Measurements from ENCODE around the gene ADD1.
A peak's percentile ranks its signal among the peaks of the same experiment; 100 is the strongest.
"Not testable (repeated sequence)": the region's sequence is repeated elsewhere in the genome, so short reads cannot be mapped to it uniquely, and the experiment has no call there.

Gene ADD1

GRCh38 chr4:2937986-2938385 lies 94.3 kb downstream of the ADD1 start:
- DNase-seq = no peak

DNA sequence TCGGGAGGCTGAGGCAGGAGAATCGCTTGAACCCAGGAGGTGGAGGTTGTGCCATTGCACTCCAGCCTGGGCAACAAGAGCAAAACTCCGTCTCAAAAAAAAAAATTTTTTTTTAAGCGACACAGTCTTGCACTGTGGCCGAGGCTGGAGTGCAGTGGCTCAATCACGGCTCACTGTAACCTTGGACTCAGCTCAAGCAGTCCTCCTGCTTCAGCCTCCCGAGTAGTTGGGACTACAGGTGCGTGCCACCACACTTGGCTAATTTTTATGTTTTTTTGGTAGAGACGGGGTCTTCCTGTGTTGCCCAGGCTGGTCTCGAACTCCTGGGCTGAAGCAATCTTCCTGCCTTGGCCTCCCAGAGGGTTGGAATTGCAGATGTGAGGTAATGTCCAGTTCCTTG lies 94.8 kb downstream of the ADD1 start:
- not testable (repeated sequence) for DNase-seq

DNA sequence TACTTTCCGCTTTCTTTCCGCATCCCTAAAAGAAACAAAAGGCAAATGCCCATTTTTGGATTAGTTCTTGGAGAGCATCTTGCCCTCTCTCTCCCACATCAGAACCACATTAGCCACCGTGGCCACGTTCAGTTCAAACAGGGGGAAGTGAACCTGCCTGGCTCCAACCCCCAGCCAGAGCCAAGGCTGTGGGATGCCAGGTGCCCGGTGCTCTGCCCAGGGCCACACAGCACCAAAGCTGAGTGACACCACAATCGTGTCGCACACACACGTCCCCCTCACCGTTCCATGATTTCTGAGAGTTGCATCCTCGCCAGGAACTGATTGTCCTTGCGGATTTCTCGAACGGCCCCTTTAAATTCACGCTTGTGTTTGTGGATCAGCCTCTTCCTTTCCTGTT lies 95.3 kb downstream of the ADD1 start:
- no peak for DNase-seq

DNA sequence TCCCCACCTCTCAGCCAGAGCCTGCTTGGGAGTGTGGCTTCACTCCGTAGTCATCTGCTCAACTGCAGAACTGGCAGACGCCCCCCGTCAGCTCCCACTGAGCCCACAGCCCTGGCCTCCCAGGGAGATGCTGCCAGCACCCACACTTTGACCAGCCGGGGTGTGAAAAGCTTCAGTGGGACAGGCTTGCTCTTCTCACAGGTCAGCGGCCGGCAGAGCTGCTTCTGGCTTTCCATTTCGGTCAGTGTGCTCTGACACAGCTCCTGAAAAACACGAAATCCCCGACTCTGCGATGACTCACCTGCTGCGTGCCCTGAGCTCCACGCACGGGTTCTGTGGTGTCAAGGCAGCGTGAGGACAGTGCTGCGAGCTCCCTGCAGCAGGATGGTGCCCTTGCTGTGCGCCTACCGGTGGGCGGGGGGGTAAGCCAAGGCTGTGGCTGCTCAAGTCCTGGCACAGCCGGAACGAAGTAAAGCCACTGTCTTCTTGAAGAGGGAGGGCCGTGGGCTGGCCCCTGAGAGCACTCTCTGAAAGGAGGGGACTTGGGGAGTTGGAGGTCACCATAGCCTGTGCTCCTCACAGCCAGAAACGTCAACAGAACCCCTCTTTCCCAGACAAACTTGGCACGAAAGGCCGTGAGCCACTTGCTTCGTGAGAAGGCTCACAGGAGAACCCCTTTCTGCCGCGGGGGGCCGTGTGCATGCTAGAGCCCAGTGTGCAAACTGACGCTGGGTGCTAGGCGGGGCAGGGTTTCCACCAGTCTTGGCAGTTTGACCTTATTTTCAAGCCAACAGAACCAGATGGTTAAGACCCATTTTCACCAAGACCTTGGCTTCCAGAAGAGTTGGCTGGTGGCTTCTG lies 96.0 kb downstream of the ADD1 start:
- DNase-seq = no peak

DNA sequence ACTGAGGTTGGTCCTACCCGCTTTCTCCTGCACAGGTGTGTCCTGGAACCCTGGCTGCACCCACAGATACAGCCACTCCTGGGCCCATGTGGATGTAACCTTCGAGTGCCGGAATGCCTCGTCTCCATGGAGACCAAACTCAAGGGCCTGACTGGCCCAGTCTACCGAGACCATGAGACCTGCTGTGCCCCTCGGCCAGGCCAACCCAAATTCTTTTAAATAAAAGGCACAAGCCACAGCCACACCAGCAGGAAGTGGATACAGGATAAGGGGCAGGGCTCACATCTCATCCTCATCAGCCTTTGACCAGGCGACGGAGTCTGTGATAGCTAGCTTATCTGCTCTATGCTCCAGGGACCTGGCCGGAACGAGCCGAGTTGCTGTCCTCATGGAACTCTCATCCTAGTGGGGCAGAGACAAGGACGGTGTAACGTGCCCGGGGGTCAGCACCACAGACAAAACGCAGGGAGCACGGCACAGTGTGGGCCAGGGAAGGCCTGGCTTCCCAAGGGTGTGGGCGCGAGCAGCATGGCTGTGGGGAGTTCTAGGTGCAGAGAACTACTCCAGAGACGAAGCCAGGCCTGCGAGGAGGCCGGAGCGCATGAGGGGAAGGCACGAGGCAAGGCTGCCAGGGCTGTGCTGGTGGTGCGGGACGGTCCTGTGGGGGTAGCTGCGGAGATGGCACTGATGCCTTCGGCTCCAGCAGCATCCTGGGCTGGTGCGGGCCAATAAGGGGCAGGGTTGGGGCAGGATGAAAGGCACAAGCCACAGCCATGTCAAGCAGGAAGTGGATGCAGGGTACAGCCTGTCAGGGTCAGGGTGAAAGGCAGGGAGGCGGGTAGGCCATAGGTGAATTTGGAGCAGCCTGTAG lies 96.9 kb downstream of the ADD1 start:
- DNase-seq = no peak

DNA sequence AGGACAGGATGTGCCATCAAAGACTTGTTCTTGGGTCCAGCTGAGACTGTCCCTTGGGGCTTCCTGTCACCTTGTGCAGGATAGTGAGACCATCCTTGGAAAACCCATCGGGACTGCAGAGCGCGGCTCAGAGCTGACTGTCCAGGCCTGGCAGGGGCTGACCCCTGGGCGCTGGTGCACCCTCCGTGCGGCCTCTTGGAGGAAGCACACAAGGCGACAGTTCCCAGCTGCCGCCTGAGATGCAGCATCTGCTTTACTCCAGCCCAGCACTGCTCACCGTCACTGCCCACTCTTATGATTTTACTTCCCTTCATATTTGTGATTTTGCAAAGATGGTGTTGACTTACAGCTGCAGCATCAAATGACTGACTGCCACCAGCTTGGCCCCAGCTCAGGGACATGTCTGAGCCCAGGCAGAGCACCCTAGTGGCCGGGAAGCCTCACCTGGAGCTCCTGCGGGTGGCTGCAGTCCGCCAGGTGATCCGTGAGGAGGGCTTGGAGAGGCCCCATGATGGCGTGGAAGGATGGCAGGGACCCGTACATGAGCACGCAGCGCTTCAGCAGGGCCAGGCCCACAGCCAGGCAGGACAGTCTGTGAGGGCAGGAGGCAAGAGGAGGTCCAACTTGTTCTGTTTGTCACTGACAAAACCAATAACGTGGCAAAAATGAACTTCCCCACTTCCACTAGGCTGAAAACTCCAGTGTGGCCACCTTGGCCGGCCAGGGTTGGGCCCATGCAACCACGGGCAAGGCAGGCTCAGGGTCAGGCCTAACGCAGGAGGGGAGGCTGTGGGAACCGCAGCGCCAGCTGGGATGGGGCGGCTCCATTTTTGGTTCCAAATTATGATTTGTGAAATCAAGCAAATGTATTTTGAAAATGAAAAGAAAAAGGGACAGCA lies 97.7 kb downstream of the ADD1 start:
- no peak for DNase-seq

GRCh38 chr4:2942037-2942531 lies 98.4 kb downstream of the ADD1 start:
- DNase-seq = no peak

GRCh38 chr4:2942532-2943363 lies 99.1 kb downstream of the ADD1 start:
- no peak for DNase-seq

GRCh38 chr4:2943364-2944090 lies 99.9 kb downstream of the ADD1 start:
- DNase-seq = no peak

GRCh38 chr4:2944091-2944482 lies 100.4 kb downstream of the ADD1 start:
- DNase-seq = no peak

DNA sequence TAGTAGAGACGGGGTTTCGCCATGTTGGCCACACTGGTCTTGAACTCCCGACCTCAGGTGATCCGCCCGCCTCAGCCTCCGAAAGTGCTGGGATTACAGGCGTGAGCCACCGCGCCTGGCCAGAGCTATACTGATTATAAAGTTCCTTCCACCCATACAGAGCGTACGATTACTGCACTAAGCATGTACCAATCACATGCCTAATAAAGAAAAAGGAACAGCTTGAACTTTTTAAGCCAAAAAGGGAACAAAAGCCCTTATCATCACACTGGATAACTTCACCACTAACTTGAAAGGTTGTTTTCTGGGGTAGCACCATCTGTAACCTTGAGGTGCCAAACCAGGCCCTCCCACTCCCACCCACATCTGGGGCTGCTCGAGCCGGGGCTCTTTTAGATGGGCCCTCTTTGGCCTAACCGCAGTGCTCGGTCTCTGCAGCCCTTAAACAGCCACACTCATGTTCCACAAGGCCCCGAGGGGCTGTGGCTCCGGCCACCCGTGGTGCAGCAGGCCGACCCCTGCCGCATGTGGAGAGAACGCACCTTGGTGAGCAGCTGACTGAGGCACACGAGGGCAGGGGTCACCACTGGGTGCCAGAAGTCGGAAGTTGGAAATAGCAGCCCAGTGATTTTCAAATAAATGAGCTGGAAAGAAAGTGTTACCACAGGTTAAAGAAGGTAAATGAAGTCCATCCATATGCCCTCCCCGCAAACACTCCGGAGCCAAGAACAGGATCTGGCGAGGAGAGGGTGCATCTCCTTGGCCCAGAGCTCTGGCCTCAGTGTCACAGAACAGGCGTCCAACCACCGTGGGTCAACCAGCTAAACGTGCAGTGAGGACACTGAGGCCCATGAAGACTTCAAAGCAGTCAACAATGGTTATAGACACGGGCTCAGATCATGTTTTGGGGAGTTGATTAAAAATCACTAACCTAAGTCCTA lies 101.2 kb downstream of the ADD1 start:
- DNase-seq = no peak

- DNase-seq = not testable (repeated sequence)
Observed at GRCh38 chr4:2945619-2946604, 102.3 kb downstream of the ADD1 start.

GRCh38 chr4:2946812-2947600 lies 103.4 kb downstream of the ADD1 start:
- DNase-seq = no peak

GRCh38 chr4:2947926-2948325 lies 104.3 kb downstream of the ADD1 start:
- DNase-seq = no peak

DNA sequence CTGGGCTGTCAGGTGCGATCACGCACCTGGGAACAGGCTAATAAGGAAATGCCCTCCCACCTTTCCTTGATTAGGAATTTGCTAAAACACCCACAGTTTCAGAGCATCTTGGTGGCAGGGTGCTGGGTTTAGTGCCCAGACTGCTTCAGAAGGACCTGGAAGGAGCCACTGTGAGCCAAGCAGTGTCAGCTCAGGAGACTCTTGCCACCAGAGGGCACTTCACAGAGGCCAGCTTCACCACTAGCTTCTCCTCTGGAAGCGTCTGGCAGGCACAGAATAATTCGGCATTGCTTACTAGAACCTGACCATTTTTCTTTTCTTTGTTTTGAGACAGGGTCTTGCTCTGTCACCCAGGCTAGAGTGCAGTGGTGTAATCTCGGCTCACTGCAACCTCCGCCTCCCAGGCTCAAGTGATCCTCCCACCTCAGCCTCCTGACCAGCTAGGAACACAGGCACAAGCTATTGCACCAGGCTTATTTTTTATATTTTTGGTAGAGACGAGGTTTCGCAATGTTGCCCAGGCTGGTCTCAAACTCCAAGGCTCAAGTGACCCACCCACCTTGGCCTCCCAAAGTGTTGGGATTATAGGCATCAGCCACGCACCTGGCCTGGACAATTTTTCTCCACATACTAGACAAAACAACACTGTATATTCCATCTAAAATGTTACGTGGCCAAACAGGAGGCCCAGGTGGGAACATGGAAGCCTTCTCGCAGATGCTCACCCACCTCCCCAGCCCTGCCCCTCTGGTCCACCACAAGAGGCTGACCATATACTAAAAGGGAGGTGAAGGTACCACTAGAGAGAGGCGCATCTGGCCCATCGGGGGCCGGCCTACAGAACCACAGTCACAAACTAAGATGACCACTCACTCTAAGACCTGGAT lies 105.5 kb downstream of the ADD1 start:
- DNase-seq = peak; percentile 45

- no peak for DNase-seq
Observed at GRCh38 chr4:2949782-2950125, 106.1 kb downstream of the ADD1 start.

Measured in hematopoietic multipotent progenitor cell treated with erythropoietin and hydrocortisone succinate and interleukin-3 and kit ligand, for 8 days (in vitro differentiated cells).